ENCODE results near the gene NLRC5.

- peak; percentile 98 for TF ChIP-seq CTCF (conservative IDR thresholded peaks at IDR 0.05)
- no peak for TF ChIP-seq EZH2 (IDR thresholded peaks at IDR 0.05; ENCODE audit: low read depth)
Observed at GRCh38 chr16:57084257-57084770, 95.0 kb downstream of the NLRC5 start.

Data from PC-9 (cell line).